NCI-H146 treated with DMSO at 0.1 percent for 48 hours (cell line): ENCODE results near the gene TSKS.
A peak's percentile ranks its signal among the peaks of the same experiment; 100 is the strongest.

Experiments used
- DNase-seq: peaks from one replicate; lab custom pipeline; 2025; ENCODE audit not compliant: unreplicated experiment; lab: John Stamatoyannopoulos, UW

Gene TSKS

GRCh38 chr19:49767967-49768581 is 5.0 kb upstream of the TSKS start:
- no peak for DNase-seq

- DNase-seq, result no peak
These were observed 4.3 kb upstream of the TSKS start for GRCh38 chr19:49767381-49767780.

- no peak for DNase-seq
These were observed 3.8 kb upstream of the TSKS start, which contains the start of gene AP2A1 for GRCh38 chr19:49766930-49767299. Gene AP2A1, plus strand, starts transcription at chr19:49767001. Its CDS starts 133 bp downstream, at chr19:49767134.

- DNase-seq, result peak; percentile 100
These were observed 3.2 kb upstream of the TSKS start for GRCh38 chr19:49766007-49766929.

- DNase-seq, result no peak
These were observed 1.2 kb upstream of the TSKS start for GRCh38 chr19:49764341-49764740.

- no peak for DNase-seq
These were observed 1.3 kb downstream of the TSKS start for GRCh38 chr19:49761625-49762311.

GRCh38 chr19:49761249-49761624 is 1.9 kb downstream of the TSKS start:
- DNase-seq, result no peak

- DNase-seq, result no peak
These were observed 4.8 kb downstream of the TSKS start for GRCh38 chr19:49758292-49758691.

GRCh38 chr19:49755956-49756355 is 7.2 kb downstream of the TSKS start:
- no peak for DNase-seq

GRCh38 chr19:49752701-49753100 is 10.4 kb downstream of the TSKS start:
- no peak for DNase-seq

GRCh38 chr19:49749771-49750170 is 13.3 kb downstream of the TSKS start:
- DNase-seq, result no peak

- no peak for DNase-seq
These were observed 13.9 kb downstream of the TSKS start for GRCh38 chr19:49749055-49749716.

GRCh38 chr19:49746206-49746958 is 16.7 kb downstream of the TSKS start:
- no peak for DNase-seq

GRCh38 chr19:49744946-49745381 is 18.1 kb downstream of the TSKS start:
- no peak for DNase-seq

GRCh38 chr19:49741210-49741844 is 21.8 kb downstream of the TSKS start:
- no peak for DNase-seq

- DNase-seq, result no peak
These were observed 23.2 kb downstream of the TSKS start for GRCh38 chr19:49739933-49740332.

GRCh38 chr19:49739098-49739497 is 24.0 kb downstream of the TSKS start:
- no peak for DNase-seq

GRCh38 chr19:49738268-49738667 is 24.8 kb downstream of the TSKS start:
- no peak for DNase-seq

- DNase-seq, result no peak
These were observed 32.9 kb downstream of the TSKS start for GRCh38 chr19:49730166-49730565.
